LNCAP (cell line): ENCODE measurements around the gene TENM4.

Source experiments
- CTCF ChIP-seq: fragments of 450-650 bp; IDR thresholded peaks from 2 replicates; pipeline ENCODE4 v1.5.1; 2017; ENCODE audit warnings: mild to moderate bottlenecking

The TENM4 gene

GRCh38 chr11:79311461-79311860, 129.4 kb downstream of the TENM4 start:
- TF ChIP-seq CTCF = no peak

- no peak for TF ChIP-seq CTCF
These were observed 131.4 kb downstream of the TENM4 start for GRCh38 chr11:79309407-79309806.

GRCh38 chr11:79308429-79308828, 132.4 kb downstream of the TENM4 start:
- TF ChIP-seq CTCF = no peak

- TF ChIP-seq CTCF = no peak
These were observed 136.1 kb downstream of the TENM4 start for GRCh38 chr11:79304599-79305212.

GRCh38 chr11:79296141-79296540, 144.7 kb downstream of the TENM4 start:
- no peak for TF ChIP-seq CTCF

GRCh38 chr11:79294845-79295731, 145.7 kb downstream of the TENM4 start:
- no peak for TF ChIP-seq CTCF

GRCh38 chr11:79291948-79292347, 148.9 kb downstream of the TENM4 start:
- no peak for TF ChIP-seq CTCF
